LNCaP clone FGC (cell line): Measurements from ENCODE around the gene MYO9B.

Experiments
- DNase-seq: peaks from one replicate; pipeline ENCODE4 v3.0.0-alpha.2; 2011; ENCODE audit warnings: low read depth
- H3K4me3 ChIP-seq: 2 replicates; pipeline ENCODE4 v1.5.1; 2011; ENCODE audit warnings: mild to moderate bottlenecking, low read depth, low read length, control low read depth
- CTCF ChIP-seq: IDR thresholded peaks from 2 replicates; pipeline ENCODE4 v1.5.1; 2012; ENCODE audit warnings: mild to moderate bottlenecking; ENCODE audit not compliant: control insufficient read depth, insufficient read depth; ENCODE audit errors: extremely low read depth

Gene MYO9B

GRCh38 chr19:17148130-17148529 is 72.6 kb downstream of the MYO9B start:
- no peak overlapping the region for H3K4me3 ChIP-seq
- no peak for TF ChIP-seq CTCF
- no peak for DNase-seq

- no peak overlapping the region for H3K4me3 ChIP-seq
- no peak for TF ChIP-seq CTCF
Measured at GRCh38 chr19:17149393-17150135, 74.0 kb downstream of the MYO9B start.

GRCh38 chr19:17153996-17154395 is 78.4 kb downstream of the MYO9B start:
- no peak for DNase-seq

More at GRCh38 chr19:17149393-17150135, 74.0 kb downstream of the MYO9B start:
- DNase-seq = no peak

GRCh38 chr19:17155251-17155650 is 79.7 kb downstream of the MYO9B start:
- DNase-seq = no peak
- no peak for TF ChIP-seq CTCF
- H3K4me3 ChIP-seq = no peak overlapping the region

More at GRCh38 chr19:17153996-17154395, 78.4 kb downstream of the MYO9B start:
- TF ChIP-seq CTCF = no peak
- H3K4me3 ChIP-seq = no peak overlapping the region

- DNase-seq = no peak
- no peak for TF ChIP-seq CTCF
- no peak overlapping the region for H3K4me3 ChIP-seq
Measured at GRCh38 chr19:17156296-17156946, 80.8 kb downstream of the MYO9B start.

GRCh38 chr19:17156947-17157302 is 81.3 kb downstream of the MYO9B start:
- no peak overlapping the region for H3K4me3 ChIP-seq
- DNase-seq = no peak
- TF ChIP-seq CTCF = no peak

GRCh38 chr19:17158584-17158983 is 83.0 kb downstream of the MYO9B start:
- DNase-seq = no peak
- TF ChIP-seq CTCF = no peak
- H3K4me3 ChIP-seq = no peak overlapping the region
